Suprapubic skin (tissue), 4 donors: ENCODE measurements around the gene USP20.

ENCODE experiments used
- EP300 ChIP-seq: sonication (generic); formaldehyde crosslinking; IDR thresholded peaks from one replicate; pipeline ENCODE4 v1.6.1; 2017; ENCODE audit warnings: antibody characterized with exemption
- POLR2A ChIP-seq, 2 donors: fragments of 450-650 bp; IDR thresholded peaks; one replicate each; pipeline ENCODE4 v1.6.1; 2017; ENCODE audit warnings: antibody characterized with exemption in 2 of 2, mild to moderate bottlenecking in 2 of 2, moderate library complexity in 2 of 2
- POLR2AphosphoS5 ChIP-seq, 3 donors: sonication (generic); formaldehyde crosslinking; IDR thresholded peaks; one replicate each; pipeline ENCODE4 v1.6.1; 2017; ENCODE audit warnings: antibody characterized with exemption in 3 of 3
- TF ChIP-seq, protein P1 (sequence below), 2 donors: fragments of 200-600 bp in 1 of 2; fragments of 450-650 bp in 1 of 2; sonication (generic) in 1 of 2; IDR thresholded peaks; one replicate each; pipeline ENCODE4 v1.5.1; 2016 to 2019; ENCODE audit warnings: antibody characterized with exemption in 2 of 2, mild to moderate bottlenecking in 1 of 2, moderate library complexity in 1 of 2

DNA sequence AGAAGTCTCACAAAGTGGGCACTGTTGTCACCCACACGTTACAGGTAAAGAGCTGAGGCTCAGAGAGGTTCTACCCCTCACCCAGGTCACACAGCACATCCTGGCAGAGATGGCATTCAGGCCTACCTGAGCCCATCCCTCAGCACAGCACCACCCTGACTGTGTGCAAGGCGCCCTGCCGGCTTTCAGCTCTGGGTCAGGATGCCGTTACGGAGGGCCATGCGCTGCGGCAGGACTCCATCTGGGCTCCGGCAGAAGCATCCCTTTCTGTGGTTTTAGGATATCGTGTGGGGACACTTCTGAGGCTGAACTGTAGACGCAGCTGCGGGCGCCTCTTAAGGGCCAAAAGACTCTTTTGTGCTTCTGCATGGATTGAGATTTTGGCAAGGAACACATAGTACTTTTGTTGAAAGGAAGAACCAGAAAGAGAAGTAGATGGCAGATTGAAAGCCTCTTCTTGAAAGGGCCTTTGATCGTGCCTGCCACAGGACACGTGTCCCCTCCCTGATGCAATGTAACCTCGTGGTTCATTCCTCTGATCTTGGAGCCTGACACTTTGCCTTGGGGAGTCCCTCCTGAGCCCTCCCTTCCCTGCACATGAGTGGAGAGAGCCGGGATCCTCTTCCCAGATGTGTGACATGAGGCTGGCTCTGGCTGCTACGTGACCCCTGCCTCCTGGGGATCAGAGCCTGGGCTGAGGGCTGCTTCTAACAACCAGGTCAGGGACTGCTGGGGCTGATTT lies 31.3 kb downstream of the USP20 start:
- TF ChIP-seq POLR2A (IDR thresholded peaks at IDR 0.05) (no peak), EP300 (no peak), POLR2AphosphoS5 (IDR thresholded peaks at IDR 0.05) (no peak)
- TF ChIP-seq, protein P1, sequence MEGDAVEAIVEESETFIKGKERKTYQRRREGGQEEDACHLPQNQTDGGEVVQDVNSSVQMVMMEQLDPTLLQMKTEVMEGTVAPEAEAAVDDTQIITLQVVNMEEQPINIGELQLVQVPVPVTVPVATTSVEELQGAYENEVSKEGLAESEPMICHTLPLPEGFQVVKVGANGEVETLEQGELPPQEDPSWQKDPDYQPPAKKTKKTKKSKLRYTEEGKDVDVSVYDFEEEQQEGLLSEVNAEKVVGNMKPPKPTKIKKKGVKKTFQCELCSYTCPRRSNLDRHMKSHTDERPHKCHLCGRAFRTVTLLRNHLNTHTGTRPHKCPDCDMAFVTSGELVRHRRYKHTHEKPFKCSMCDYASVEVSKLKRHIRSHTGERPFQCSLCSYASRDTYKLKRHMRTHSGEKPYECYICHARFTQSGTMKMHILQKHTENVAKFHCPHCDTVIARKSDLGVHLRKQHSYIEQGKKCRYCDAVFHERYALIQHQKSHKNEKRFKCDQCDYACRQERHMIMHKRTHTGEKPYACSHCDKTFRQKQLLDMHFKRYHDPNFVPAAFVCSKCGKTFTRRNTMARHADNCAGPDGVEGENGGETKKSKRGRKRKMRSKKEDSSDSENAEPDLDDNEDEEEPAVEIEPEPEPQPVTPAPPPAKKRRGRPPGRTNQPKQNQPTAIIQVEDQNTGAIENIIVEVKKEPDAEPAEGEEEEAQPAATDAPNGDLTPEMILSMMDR (IDR thresholded peaks at IDR 0.05), result no peak
